Inflammatory macrophage (primary cell): ENCODE measurements around the gene PCED1B.
"Not testable (repeated sequence)": the region's sequence is repeated elsewhere in the genome, so short reads cannot be mapped to it uniquely, and the experiment has no call there.

Experiments used
- DNase-seq, 2 donors: peaks; one replicate each; pipeline ENCODE4 v3.0.0-alpha.2; 2020 to 2022

Gene PCED1B

GRCh38 chr12:47182164-47182938, 102.9 kb downstream of the PCED1B start:
- DNase-seq = not testable (repeated sequence)

GRCh38 chr12:47184229-47184628, 104.8 kb downstream of the PCED1B start:
- no peak for DNase-seq

- no peak for DNase-seq
Observed at GRCh38 chr12:47184813-47185212, 105.4 kb downstream of the PCED1B start.

DNA sequence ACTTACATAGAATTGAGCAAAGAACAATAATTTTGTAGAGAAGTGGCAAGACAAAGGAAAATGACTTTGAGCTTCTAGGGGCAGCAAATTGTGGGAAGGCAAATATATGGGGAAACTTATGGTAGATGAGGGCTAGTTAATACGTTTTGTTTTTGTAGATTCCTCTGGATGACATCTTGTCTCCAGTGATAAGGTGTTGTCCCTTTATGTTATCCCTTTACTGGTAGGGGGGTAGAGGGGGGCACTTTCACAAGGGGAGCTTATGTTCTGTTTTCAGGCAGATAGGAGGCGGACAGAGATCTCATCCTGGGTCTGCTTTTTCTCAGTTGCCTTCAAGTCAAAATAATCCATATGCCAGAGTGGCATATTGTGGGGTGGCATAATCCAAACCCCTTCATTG, 106.8 kb downstream of the PCED1B start:
- DNase-seq = no peak

DNA sequence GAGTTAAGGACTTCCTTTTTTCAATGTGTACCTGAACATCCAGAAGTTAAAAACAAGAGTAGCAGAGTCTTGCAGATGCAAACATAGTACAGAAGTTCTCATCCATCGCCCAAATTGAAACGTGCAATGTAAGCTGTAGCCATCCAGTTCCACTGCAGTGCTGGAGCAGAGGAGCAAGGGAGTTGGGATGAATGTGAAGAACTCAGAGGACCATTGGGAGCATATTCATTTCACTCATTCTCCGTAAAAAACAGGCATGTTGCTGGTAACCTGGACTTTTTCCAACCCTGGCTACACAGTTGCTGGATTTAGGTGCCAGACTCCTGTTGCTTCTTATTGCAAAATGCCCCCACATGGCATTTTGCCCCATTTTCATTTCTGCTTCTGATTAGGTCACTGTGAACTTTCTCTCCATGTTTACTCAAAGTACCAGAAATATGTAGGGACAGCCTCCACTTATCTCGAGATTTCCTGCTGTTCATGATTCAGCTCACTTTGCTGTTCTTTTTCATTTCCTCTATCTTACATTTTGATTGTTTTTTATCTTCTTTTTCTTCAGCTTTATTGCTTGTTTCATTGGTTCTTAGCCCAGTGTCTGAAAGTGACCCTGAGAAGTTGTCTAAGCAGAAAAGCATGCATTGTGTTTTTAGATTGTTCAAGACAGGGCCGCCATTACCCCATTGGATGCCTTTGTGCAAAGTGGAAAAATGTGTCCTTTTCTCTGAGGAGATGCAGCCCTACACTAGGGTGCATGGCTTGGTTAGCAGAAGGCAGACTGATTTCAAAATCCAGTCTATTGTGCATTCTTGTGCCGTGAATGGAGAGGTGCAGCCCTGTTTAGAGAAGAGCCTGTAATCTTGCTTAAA, 109.4 kb downstream of the PCED1B start:
- peak; percentile 41 to 48 for DNase-seq

DNA sequence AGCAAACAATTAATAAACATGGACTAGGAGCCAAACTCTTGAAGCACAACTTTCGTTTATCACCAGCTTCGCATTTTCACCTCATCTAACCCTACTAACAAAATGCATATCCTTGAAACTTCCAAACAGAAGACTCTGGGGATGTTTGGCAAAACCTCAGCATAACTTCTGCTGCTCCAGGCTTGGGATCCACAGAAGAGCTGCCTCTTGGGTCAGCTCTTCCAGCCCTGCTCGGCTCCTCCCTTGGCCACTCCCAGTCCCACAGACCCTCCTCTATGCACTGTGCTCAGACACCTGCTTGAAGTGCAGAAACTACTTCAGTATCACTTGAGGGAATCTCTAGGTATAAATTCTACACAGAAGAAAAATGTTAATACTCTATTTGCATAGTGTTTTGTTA, 110.3 kb downstream of the PCED1B start:
- no peak for DNase-seq

DNA sequence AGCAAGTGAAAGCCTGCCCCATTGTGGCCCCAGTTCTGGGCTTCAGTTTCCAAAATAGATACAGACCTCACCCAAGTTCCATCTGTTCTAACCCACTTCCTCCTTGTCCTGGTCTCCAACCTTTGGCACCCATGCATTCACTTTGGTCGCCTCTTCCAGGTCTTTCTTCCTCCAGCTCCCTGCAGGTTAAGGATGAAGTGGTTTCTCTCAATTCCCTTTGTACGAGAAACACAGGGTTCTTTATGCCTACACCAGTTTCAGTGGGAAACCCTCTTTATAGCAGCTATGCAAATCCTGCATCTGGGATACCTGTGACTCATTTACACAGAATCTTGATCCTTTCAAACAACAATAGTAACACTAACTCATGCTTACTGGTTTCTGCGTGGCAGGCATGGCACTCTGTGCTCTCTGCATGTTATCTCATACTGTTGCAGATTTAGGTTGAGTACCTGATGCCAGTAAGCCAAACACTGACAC, 110.9 kb downstream of the PCED1B start:
- DNase-seq = no peak

GRCh38 chr12:47190905-47191304, 111.5 kb downstream of the PCED1B start:
- DNase-seq = peak; percentile 37 to 62

GRCh38 chr12:47192051-47192450, 112.6 kb downstream of the PCED1B start:
- DNase-seq = no peak

DNA sequence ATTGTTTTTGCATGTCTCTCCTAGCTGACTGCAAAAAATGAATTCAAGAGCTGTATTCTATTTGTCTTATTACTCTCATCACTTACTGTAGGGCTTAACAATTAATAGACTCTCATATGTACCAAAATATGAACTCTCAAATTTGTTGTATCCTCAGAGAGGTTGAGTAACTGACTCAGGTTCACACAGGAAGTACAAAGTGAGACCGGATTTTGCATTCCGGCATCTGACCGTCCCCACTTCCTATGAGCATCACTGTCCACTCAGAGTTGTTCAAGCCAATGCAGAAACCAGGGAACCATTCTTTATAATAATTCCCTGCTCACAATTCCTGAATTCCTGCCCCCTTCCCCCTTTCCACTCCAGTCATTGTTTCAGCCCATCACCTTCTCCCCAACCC, 113.6 kb downstream of the PCED1B start:
- no peak for DNase-seq

DNA sequence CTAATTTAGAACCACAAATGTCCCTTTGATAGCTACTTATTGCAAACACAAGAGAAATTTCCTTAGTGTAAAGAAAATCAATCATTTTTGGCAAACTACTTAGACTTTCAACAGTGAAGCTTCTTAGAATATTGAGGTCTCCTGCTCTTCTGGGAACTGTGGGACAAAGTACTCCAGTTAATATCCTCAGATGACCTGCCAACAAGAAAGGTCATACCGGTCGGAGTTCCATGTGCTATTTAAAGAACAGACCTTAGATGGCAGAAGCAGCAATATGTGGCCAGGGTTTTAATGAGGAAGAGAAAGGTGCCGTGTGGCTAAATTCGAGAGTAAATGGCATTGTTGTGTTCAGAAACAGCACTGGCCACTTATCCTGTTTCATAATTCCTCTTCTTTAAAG, 115.1 kb downstream of the PCED1B start:
- DNase-seq = peak in 1 of 2 donors; percentile 5

GRCh38 chr12:47200446-47200845, 121.0 kb downstream of the PCED1B start:
- DNase-seq = no peak

GRCh38 chr12:47201190-47201589, 121.8 kb downstream of the PCED1B start:
- DNase-seq = not testable (repeated sequence)

DNA sequence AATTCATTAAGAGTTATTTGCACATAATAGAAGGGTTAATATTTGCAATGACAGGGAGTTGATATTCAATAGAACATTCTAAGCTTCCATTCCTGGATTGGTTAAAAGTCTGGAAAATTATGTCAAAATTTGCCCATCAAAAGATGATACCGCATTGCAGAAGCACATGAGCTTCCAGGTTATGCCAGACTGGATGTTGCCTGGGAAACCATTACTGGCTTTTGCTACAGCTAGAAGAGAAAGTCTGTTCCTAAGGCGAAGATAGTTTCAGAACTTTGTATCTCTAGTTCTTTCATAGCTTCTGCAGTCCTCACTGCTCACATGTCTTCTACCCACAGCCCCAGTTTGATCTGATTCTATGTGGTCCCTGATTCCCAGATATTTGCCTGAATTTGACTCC, 122.8 kb downstream of the PCED1B start:
- DNase-seq = no peak

DNA sequence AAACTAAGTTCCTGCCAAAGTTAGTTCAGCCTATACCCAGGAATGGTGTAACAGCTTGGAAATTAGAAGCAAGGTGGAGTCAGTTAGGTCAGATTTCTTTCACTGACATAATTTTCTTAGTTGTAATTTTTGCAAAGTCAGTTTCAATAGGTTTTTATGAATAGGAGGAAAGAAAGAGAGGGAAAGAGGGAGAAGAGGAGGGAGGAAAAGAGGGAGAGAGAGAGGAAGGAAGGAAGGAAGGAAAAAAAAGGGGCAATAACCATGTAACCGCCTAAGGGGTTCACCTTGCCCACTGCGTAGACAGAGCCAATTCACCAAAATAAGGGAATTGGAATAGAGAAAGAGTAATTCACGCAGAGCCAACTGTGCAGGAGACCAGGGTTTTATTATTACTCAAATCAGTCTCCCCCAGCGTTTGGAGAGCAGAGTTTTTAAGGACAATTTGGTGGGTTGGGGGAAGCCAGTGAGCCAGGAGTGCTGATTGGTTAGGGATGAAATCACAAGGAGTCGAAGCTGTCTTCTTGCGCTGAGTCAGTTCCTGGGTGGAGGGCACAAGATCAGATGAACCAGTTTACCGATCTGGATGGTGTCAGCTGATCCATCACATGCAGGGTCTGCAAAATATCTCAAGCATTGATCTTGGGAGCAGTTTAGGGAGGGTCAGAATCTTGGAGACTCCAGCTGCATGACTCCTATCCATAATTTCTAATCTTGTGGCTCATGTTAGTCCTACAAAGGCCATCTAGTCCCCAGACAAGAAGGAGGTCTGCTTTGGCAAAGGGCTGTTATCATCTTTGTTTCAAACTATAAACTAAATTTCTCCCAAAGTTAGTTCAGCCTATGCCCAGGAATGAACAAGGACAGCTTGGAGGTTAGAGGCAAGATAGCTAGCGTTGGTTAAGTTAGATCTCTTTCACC, 126.4 kb downstream of the PCED1B start:
- DNase-seq = no peak

DNA sequence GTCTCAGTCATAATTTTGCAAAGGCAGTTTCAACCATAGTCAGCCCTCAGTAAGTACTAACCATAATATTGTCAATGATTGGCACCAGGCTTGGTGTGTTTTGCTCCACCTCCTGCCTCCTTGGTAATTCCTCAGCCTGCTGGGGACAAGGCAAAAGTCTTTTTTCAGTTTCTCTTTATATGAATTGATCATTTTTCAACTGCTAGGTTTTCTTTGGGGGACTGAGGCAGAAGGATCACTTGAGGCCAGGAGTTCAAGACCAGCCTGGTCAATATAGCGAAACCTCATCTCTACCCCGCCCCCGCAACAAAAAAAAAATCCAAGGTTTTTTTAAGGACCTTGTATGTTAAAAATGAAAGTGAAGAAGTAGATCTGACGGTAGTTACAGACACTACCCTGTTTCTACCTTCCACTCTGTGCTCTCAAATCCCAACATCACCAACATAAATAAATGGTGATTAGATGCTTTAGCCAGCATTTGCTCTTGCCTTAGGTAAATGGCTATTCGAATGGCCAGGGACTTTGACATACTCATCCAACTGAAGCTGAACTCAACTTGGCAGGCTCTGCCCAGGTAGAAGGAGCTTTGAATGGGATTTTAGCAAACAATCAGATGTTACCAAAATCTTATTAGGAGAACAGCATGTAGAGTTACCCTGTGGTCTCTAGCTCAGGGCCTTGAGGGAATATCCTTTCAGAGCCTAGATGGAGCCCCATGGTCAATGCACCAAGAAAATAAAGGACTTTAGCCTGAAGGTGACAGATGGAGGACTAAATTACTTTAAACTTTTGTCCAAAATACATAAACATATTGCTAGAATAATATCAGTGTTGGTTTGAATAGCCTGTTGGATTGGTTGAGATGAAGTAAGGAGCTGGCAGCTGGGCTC, 127.3 kb downstream of the PCED1B start:
- DNase-seq = no peak

- peak; percentile 76 to 86 for DNase-seq
Observed at GRCh38 chr12:47207340-47207717, 127.9 kb downstream of the PCED1B start.

- DNase-seq = peak; percentile 24 to 49
Observed at GRCh38 chr12:47207829-47208248, 128.4 kb downstream of the PCED1B start.

GRCh38 chr12:47209014-47209413, 129.6 kb downstream of the PCED1B start:
- DNase-seq = no peak

GRCh38 chr12:47210776-47211175, 131.4 kb downstream of the PCED1B start:
- DNase-seq = no peak

DNA sequence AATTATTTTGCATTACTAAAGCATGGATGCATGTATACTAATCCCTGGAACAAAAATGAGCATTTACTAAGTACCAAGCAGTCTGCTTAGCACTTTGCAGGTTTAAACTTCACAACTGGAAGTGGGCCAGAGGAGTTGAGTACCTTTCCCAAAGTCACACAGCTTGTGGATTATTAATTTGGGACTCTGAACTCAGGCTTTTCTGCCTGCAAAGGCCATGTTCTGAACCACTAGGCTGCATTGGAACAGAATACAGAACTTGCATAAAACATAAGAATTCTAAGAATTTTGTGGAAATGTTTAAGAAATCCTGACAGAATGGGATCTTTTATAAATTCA, 133.2 kb downstream of the PCED1B start:
- no peak for DNase-seq

DNA sequence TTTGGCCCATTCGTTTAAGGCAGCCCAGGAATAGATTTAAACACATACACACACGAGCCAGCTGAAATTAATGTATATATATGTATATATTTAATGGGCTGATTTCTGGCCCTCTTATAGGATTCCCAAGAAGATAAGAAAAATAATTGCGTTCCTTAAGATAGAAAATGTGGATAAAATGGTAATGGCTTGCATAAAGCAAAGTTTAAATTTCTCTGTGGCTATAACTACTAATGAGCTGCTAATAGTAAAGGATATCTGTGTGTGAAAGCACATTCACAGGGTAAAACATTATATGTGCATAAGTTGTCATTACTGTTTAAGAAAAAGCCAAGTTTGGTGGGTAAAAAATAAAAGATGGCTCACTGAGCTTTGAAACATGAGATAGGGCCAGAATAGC, 134.0 kb downstream of the PCED1B start:
- DNase-seq = no peak
